BLaER1 (cell line): ENCODE measurements around the gene CIITA.

Experiments used
- H3K27ac ChIP-seq: shearing (Covaris generic); formaldehyde crosslinking; 2 replicates; pipeline ENCODE4 v1.8.1; 2022
- H3K27me3 ChIP-seq: shearing (Covaris generic); formaldehyde crosslinking; 2 replicates; pipeline ENCODE4 v1.8.1; 2022
- H3K36me3 ChIP-seq: shearing (Covaris generic); formaldehyde crosslinking; 2 replicates; pipeline ENCODE4 v1.8.1; 2022
- H3K4me1 ChIP-seq: shearing (Covaris generic); formaldehyde crosslinking; 2 replicates; pipeline ENCODE4 v1.8.1; 2022
- H3K4me2 ChIP-seq: shearing (Covaris generic); formaldehyde crosslinking; 2 replicates; pipeline ENCODE4 v1.8.1; 2022
- H3K4me3 ChIP-seq: shearing (Covaris generic); formaldehyde crosslinking; 2 replicates; pipeline ENCODE4 v1.8.1; 2022
- H3K9ac ChIP-seq: shearing (Covaris generic); formaldehyde crosslinking; 2 replicates; pipeline ENCODE4 v1.8.1; 2022
- H3K9me3 ChIP-seq: shearing (Covaris generic); formaldehyde crosslinking; 2 replicates; pipeline ENCODE4 v1.8.1; 2022
- H4K20me1 ChIP-seq: shearing (Covaris generic); formaldehyde crosslinking; 2 replicates; pipeline ENCODE4 v1.8.1; 2022
- Cebpa-rat ChIP-seq: shearing (Covaris generic); IDR thresholded peaks from 2 replicates; pipeline ENCODE4 v1.8.1; 2022

Gene CIITA

DNA sequence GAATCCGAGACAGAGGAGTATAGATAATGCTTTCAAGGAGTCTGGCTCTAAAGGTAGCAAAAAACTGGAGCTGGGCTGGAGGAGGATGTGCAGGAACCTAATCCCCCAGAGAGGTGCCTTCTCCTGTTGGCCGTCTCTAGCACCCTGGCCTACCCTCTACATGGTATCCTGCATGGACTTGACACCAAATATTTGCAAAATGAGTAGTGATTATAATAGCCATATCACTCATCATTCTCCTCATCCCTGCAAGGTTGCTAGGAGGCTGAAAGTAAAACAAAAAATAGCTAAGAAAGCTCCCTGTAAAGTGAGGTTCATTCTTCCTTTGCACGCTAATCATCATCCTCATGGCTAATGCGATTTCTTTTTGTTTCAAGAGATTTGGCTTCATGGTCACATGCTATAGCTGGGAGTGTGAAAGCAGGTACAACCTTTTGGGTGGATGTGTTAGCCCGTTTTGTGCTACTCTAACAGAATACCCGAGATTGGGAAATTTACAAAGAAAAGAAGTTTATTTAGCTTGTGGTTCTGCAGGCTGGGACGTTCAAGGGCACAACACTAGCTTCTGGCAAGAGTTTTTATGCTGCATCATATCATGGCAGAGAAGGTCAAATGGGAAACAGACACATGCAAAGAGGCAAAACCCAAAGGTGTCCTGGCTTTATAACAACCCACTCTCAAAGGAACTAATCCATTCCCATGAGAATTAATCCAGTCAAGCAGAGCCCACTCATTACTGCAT is 27.1 kb upstream of the CIITA start:
- H3K27ac ChIP-seq: no peak overlapping the region
- no peaks in the 10 kb centered on the region for H3K36me3 ChIP-seq
- H3K27me3 ChIP-seq: no peaks in the 10 kb centered on the region
- no peak overlapping the region for H3K9ac ChIP-seq
- peaks cover 58% of the 10 kb centered on the region for H3K4me1 ChIP-seq
- H3K4me2 ChIP-seq: peak overlapping the region; percentile 27
- no peak for TF ChIP-seq Cebpa-rat
- H4K20me1 ChIP-seq: no peaks in the 10 kb centered on the region
- H3K4me3 ChIP-seq: no peak overlapping the region
- peaks cover 12% of the 10 kb centered on the region; the same call in 1 of the 2 replicates for H3K9me3 ChIP-seq

- Histone ChIP-seq H3K9me3 (peaks cover 12% of the 10 kb centered on the region; the same call in 1 of the 2 replicates), H3K4me2 (peak overlapping the region; percentile 22), H4K20me1 (no peaks in the 10 kb centered on the region), H3K27me3 (no peaks in the 10 kb centered on the region), H3K4me1 (peaks cover 58% of the 10 kb centered on the region), H3K36me3 (no peaks in the 10 kb centered on the region), H3K4me3 (no peak overlapping the region), H3K27ac (no peak overlapping the region), H3K9ac (no peak overlapping the region)
- no peak for TF ChIP-seq Cebpa-rat
These were observed 26.5 kb upstream of the CIITA start for GRCh38 chr16:10850478-10850850.

DNA sequence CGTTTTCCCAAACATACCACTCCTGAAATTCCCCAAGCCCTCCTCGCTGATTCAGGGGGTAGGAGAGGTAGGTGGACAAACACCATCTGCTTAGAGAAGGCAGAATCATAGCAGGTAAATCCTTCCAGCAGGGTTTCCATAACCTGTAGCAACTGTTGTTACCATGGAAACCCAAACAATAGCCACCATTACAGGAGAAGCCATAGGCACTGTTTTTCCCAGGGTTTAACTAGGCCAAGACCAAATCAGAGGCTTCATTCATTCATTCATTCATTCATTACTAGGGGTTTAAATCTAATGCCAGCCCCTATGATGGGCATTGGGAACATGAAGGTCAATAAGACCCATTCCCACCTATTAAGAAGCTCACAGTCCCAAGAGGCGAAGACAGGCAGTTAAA is 25.5 kb upstream of the CIITA start:
- Histone ChIP-seq H3K4me1 (peaks cover 56% of the 10 kb centered on the region), H3K4me2 (peak overlapping the region; percentile 59; the same call in 1 of the 2 replicates), H3K9ac (no peak overlapping the region), H3K4me3 (no peak overlapping the region), H4K20me1 (no peaks in the 10 kb centered on the region), H3K9me3 (peaks cover 12% of the 10 kb centered on the region; the same call in 1 of the 2 replicates), H3K27me3 (no peaks in the 10 kb centered on the region), H3K36me3 (no peaks in the 10 kb centered on the region), H3K27ac (no peak overlapping the region)
- TF ChIP-seq Cebpa-rat: no peak

GRCh38 chr16:10852286-10852685 is 24.7 kb upstream of the CIITA start:
- peak overlapping the region; percentile 59 for H3K4me2 ChIP-seq
- H3K27me3 ChIP-seq: no peaks in the 10 kb centered on the region
- H3K9me3 ChIP-seq: peaks cover 12% of the 10 kb centered on the region; the same call in 1 of the 2 replicates

GRCh38 chr16:10852948-10853347 is 24.1 kb upstream of the CIITA start:
- Histone ChIP-seq H3K36me3 (no peaks in the 10 kb centered on the region), H3K27ac (no peak overlapping the region), H3K4me1 (peaks cover 43% of the 10 kb centered on the region), H3K4me2 (peak overlapping the region; percentile 59), H4K20me1 (no peaks in the 10 kb centered on the region), H3K9ac (no peak overlapping the region), H3K27me3 (no peaks in the 10 kb centered on the region), H3K4me3 (no peak overlapping the region), H3K9me3 (peaks cover 12% of the 10 kb centered on the region; the same call in 1 of the 2 replicates)
- no peak for TF ChIP-seq Cebpa-rat

More at GRCh38 chr16:10852286-10852685, 24.7 kb upstream of the CIITA start:
- H3K4me1 ChIP-seq: peaks cover 48% of the 10 kb centered on the region
- no peaks in the 10 kb centered on the region for H4K20me1 ChIP-seq
- H3K36me3 ChIP-seq: no peaks in the 10 kb centered on the region
- H3K27ac ChIP-seq: peak overlapping the region; percentile 47
- H3K4me3 ChIP-seq: no peak overlapping the region
- peak overlapping the region; percentile 0; the same call in 1 of the 2 replicates for H3K9ac ChIP-seq
- no peak for TF ChIP-seq Cebpa-rat

DNA sequence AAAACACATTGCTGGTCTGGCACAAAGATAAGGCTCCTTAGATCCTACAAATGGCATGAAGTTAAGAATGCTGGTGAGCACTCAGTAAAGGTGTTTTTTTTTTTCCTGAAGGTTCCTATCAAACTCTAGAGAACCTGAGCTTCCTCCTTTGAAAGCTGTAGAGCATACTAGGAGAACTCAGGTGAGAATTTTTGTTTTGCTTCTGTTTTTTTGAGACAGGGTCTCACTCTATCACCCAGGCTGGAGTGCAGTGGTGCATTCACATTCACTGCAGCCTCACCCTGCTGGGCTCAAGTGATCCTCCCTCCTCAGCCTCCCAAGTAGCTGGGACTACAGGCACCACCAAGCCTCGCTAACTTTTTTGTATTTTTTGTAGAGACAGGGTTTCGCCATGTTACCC is 21.0 kb upstream of the CIITA start:
- TF ChIP-seq Cebpa-rat: no peak
- no peaks in the 10 kb centered on the region for H3K36me3 ChIP-seq
- peaks cover 22% of the 10 kb centered on the region for H3K4me1 ChIP-seq
- H3K27me3 ChIP-seq: no peaks in the 10 kb centered on the region
- H3K9ac ChIP-seq: no peak overlapping the region
- H3K4me3 ChIP-seq: no peak overlapping the region
- H3K27ac ChIP-seq: no peak overlapping the region
- peaks cover 12% of the 10 kb centered on the region; the same call in 1 of the 2 replicates for H3K9me3 ChIP-seq
- H4K20me1 ChIP-seq: no peaks in the 10 kb centered on the region
- H3K4me2 ChIP-seq: no peak overlapping the region

- no peak overlapping the region for H3K4me2 ChIP-seq
- no peak overlapping the region for H3K27ac ChIP-seq
- H3K4me3 ChIP-seq: no peak overlapping the region
- peaks cover 8% of the 10 kb centered on the region for H3K4me1 ChIP-seq
- no peak overlapping the region for H3K9ac ChIP-seq
- no peaks in the 10 kb centered on the region for H4K20me1 ChIP-seq
- no peaks in the 10 kb centered on the region for H3K27me3 ChIP-seq
- no peak for TF ChIP-seq Cebpa-rat
- H3K36me3 ChIP-seq: no peaks in the 10 kb centered on the region
- H3K9me3 ChIP-seq: peaks cover 4% of the 10 kb centered on the region; the same call in 1 of the 2 replicates
These were observed 18.8 kb upstream of the CIITA start for GRCh38 chr16:10858203-10858602.

DNA sequence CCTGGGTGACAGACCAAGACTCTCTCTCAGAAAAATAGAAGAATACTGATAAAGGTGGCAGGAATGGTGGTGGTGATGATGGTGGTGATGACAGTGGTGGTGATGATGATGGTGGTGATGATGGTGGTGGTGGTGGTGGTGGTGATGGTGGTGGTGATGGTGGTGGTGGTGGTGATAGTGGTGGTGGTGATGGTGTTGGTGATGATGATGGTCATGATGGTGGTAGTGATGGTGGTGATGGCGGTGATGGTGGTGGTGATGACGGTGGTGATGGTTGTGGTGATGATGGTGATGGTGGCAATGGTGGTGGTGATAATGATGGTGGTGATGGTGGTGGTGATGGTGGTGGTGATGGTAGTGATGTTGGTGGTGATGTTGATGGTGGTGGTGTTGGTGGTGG is 18.0 kb upstream of the CIITA start:
- no peak for TF ChIP-seq Cebpa-rat
- no peak overlapping the region for H3K27ac ChIP-seq
- no peak overlapping the region for H3K4me3 ChIP-seq
- 0 out of 2 replicates have a peak, but pooled peaks cover 3% of the 10 kb centered on the region for H3K9me3 ChIP-seq
- no peaks in the 10 kb centered on the region for H3K27me3 ChIP-seq
- peaks cover 10% of the 10 kb centered on the region for H3K4me1 ChIP-seq
- no peaks in the 10 kb centered on the region for H3K36me3 ChIP-seq
- H3K4me2 ChIP-seq: no peak overlapping the region
- no peak overlapping the region for H3K9ac ChIP-seq
- H4K20me1 ChIP-seq: no peaks in the 10 kb centered on the region

GRCh38 chr16:10859658-10860057 is 17.3 kb upstream of the CIITA start:
- Histone ChIP-seq H3K4me2 (no peak overlapping the region), H3K9me3 (peaks cover 10% of the 10 kb centered on the region), H3K27me3 (no peaks in the 10 kb centered on the region), H4K20me1 (no peaks in the 10 kb centered on the region), H3K4me1 (peaks cover 16% of the 10 kb centered on the region), H3K4me3 (no peak overlapping the region), H3K9ac (no peak overlapping the region), H3K36me3 (no peaks in the 10 kb centered on the region), H3K27ac (no peak overlapping the region)
- TF ChIP-seq Cebpa-rat: no peak

GRCh38 chr16:10862438-10862837 is 14.6 kb upstream of the CIITA start:
- H3K27me3 ChIP-seq: no peaks in the 10 kb centered on the region
- no peak for TF ChIP-seq Cebpa-rat
- H3K9ac ChIP-seq: no peak overlapping the region
- H3K4me1 ChIP-seq: peaks cover 38% of the 10 kb centered on the region
- H3K4me3 ChIP-seq: no peak overlapping the region
- H3K27ac ChIP-seq: no peak overlapping the region
- H3K36me3 ChIP-seq: no peaks in the 10 kb centered on the region
- peak overlapping the region; percentile 3; the same call in 1 of the 2 replicates for H3K4me2 ChIP-seq
- peaks cover 12% of the 10 kb centered on the region for H3K9me3 ChIP-seq
- no peaks in the 10 kb centered on the region for H4K20me1 ChIP-seq
